WTC11 (cell line): ENCODE results near the gene CZIB. TPM values are rescaled to one million over a fixed set of nuclear protein-coding genes. Genes with fewer than 3 reads are reported as not detected.
A peak's percentile ranks its signal among the peaks of the same experiment; 100 is the strongest.

Experiments
- ATAC-seq: fragments of 200-7000 bp; cut with Tn5 transposase; 2 replicates; pipeline ENCODE4 v1.10.0; 2021; ENCODE audit warnings: mild to moderate bottlenecking, moderate library complexity
- CTCF ChIA-PET: fragments of 300-600 bp; sonication (Branson Sonifier 250); formaldehyde crosslinking; loops from one replicate; lab custom pipeline; 2021; ENCODE audit warnings: antibody characterized with exemption; lab: Charles Lee
- POLR2A ChIA-PET: fragments of 350-600 bp; sonication (Branson Sonifier 250); formaldehyde crosslinking; loops from one replicate; lab custom pipeline; 2021; ENCODE audit warnings: antibody characterized with exemption; lab: Charles Lee
- DNase-seq: peaks from one replicate; pipeline ENCODE4 v3.0.0; 2021; ENCODE audit warnings: low spot score
- H3K27ac Mint-ChIP-seq: 2 replicates; pipeline ENCODE4 v1.8.0; 2021; ENCODE audit warnings: mixed read lengths
- H3K27me3 Mint-ChIP-seq: 2 replicates; pipeline ENCODE4 v1.8.0; 2021; ENCODE audit warnings: low read depth, mild to moderate bottlenecking, moderate library complexity, mixed read lengths
- H3K36me3 Mint-ChIP-seq: 2 replicates; pipeline ENCODE4 v1.8.0; 2021; ENCODE audit warnings: mixed read lengths
- H3K4me1 Mint-ChIP-seq: 2 replicates; pipeline ENCODE4 v1.8.0; 2022; ENCODE audit warnings: mixed read lengths
- H3K4me3 Mint-ChIP-seq: 2 replicates; pipeline ENCODE4 v1.8.0; 2021; ENCODE audit warnings: mild to moderate bottlenecking, moderate library complexity, mixed read lengths
- H3K9me3 Mint-ChIP-seq: 2 replicates; pipeline ENCODE4 v1.8.0; 2021; ENCODE audit warnings: mixed read lengths
- ATF1 ChIP-seq: sonication (generic); formaldehyde crosslinking; IDR thresholded peaks from 2 replicates; pipeline ENCODE4 v1.8.1; 2023; ENCODE audit warnings: mild to moderate bottlenecking, moderate library complexity, missing genetic modification reagents
- CDX4 ChIP-seq: fragments of 250-450 bp; sonication (Bioruptor Pico); IDR thresholded peaks from 2 replicates; pipeline ENCODE4 v1.9.0; 2021; ENCODE audit warnings: moderate library complexity, mild to moderate bottlenecking, inconsistent platforms, borderline replicate concordance
- EMX1 ChIP-seq: fragments of 250-450 bp; sonication (Bioruptor Pico); IDR thresholded peaks from 2 replicates; pipeline ENCODE4 v1.8.0; 2021; ENCODE audit warnings: mild to moderate bottlenecking
- ETV6 ChIP-seq: sonication (generic); formaldehyde crosslinking; IDR thresholded peaks from 2 replicates; pipeline ENCODE4 v1.8.1; 2022; ENCODE audit warnings: mild to moderate bottlenecking, missing genetic modification reagents
- IRF2 ChIP-seq: sonication (generic); formaldehyde crosslinking; IDR thresholded peaks from 2 replicates; pipeline ENCODE4 v1.8.0; 2022; ENCODE audit warnings: low read depth, missing genetic modification reagents, borderline replicate concordance
- KAT7 ChIP-seq: sonication (generic); formaldehyde crosslinking; IDR thresholded peaks from 2 replicates; pipeline ENCODE4 v1.8.1; 2023; ENCODE audit warnings: missing genetic modification reagents, mild to moderate bottlenecking, borderline replicate concordance
- MYBL2 ChIP-seq: sonication (generic); formaldehyde crosslinking; IDR thresholded peaks from 2 replicates; pipeline ENCODE4 v1.8.1; 2023; ENCODE audit warnings: mild to moderate bottlenecking, moderate library complexity, missing genetic modification reagents
- NFATC4 ChIP-seq: fragments of 250-450 bp; sonication (Bioruptor Pico); IDR thresholded peaks from 2 replicates; pipeline ENCODE4 v1.9.0; 2021; ENCODE audit warnings: mild to moderate bottlenecking
- NR2C2 ChIP-seq: sonication (generic); formaldehyde crosslinking; IDR thresholded peaks from 2 replicates; pipeline ENCODE4 v1.8.0; 2022; ENCODE audit warnings: mild to moderate bottlenecking, missing genetic modification reagents
- ZNF263 ChIP-seq: sonication (generic); formaldehyde crosslinking; IDR thresholded peaks from 2 replicates; pipeline ENCODE4 v1.8.1; 2022; ENCODE audit warnings: low read depth, mild to moderate bottlenecking, moderate library complexity, missing genetic modification reagents
- ZNF396 ChIP-seq: fragments of 250-450 bp; sonication (Bioruptor Pico); IDR thresholded peaks from 2 replicates; pipeline ENCODE4 v1.8.0; 2021; ENCODE audit warnings: mild to moderate bottlenecking, moderate library complexity, borderline replicate concordance
- total RNA-seq: library from RNA; stranded (reverse); gene quantifications from 3 replicates; pipeline ENCODE4 v1.2.3, GENCODE V29; 2021
- TF ChIP-seq, protein P1 (sequence below): sonication (generic); formaldehyde crosslinking; conservative IDR thresholded peaks from 2 replicates; pipeline ENCODE4 v1.8.1; 2023; ENCODE audit warnings: mild to moderate bottlenecking, low read depth, missing genetic modification reagents, moderate library complexity
- TF ChIP-seq, protein P2 (sequence below): fragments of 250-450 bp; sonication (Bioruptor Pico); IDR thresholded peaks from 2 replicates; pipeline ENCODE4 v1.9.0; 2021; ENCODE audit warnings: mild to moderate bottlenecking, borderline replicate concordance
- TF ChIP-seq, protein P3 (sequence below): fragments of 250-450 bp; sonication (Bioruptor Pico); conservative IDR thresholded peaks from 2 replicates; pipeline ENCODE4 v1.9.0; 2021; ENCODE audit warnings: mild to moderate bottlenecking
- TF ChIP-seq, protein P4 (sequence below): fragments of 250-450 bp; sonication (Bioruptor Pico); IDR thresholded peaks from 2 replicates; pipeline ENCODE4 v1.9.0; 2021; ENCODE audit warnings: mild to moderate bottlenecking

The CZIB gene
- total RNA-seq, 1 experiment from 2014 or later: 41.6 TPM

- no peak overlapping the region for H3K27ac Mint-ChIP-seq
- H3K27me3 Mint-ChIP-seq: no peaks in the 10 kb centered on the region
- ChIA-PET POLR2A (no interaction called here), CTCF (no interaction called here)
- H3K4me3 Mint-ChIP-seq: no peak overlapping the region
- no peak for TF ChIP-seq ZNF396 (CRISPR knock-in tag)
- ATAC-seq (no peak), DNase-seq (no peak)
- peaks cover 72% of the 10 kb centered on the region for H3K36me3 Mint-ChIP-seq
- H3K4me1 Mint-ChIP-seq: no peaks in the 10 kb centered on the region
- H3K9me3 Mint-ChIP-seq: no peaks in the 10 kb centered on the region
These were observed 29.3 kb upstream of the CZIB start for GRCh38 chr1:53249706-53250105.

DNA sequence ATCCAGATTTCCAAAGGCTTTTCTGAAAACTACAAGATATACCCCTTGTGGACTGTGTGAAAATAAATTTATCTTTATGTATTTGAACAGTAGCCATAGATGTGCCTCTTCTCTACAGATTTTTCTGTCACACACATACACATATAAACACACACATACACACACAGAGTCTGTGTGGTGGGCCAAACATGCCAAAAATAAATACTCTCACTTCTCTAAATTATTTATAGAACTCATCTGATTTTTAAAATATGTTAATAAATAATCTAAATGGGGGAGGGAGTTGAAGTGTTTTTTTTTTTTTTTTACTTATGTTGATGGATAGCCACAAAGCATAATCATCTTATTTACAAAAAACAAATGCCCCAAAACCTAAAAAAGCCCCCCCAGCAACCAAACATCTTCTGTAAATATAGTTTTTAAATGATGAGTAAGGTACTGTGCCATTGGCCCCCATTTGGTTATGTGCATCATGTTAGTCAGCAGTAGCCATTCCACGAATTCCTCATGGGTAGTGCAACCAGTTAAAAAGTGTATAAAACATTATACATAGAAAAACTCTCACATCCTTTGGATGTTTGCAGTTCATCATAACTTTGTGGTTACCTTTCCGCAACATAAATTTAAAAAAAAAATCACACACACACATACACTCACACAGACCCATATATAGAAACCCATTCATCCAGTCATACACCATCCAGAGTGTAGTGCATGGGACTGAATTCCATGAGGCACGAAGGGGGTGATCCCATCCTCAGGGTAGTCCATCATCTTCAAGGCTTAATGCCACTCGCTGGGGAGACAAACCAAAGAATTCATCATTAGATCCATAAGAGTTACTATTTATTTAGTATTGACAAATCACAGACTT lies 26.1 kb upstream of the CZIB start:
- Mint-ChIP-seq H3K9me3 (no peaks in the 10 kb centered on the region), H3K4me1 (no peaks in the 10 kb centered on the region), H3K27me3 (no peaks in the 10 kb centered on the region; the same call in 1 of the 2 replicates), H3K4me3 (no peak overlapping the region), H3K27ac (no peak overlapping the region), H3K36me3 (peaks cover 54% of the 10 kb centered on the region)
- TF ChIP-seq, protein P1, sequence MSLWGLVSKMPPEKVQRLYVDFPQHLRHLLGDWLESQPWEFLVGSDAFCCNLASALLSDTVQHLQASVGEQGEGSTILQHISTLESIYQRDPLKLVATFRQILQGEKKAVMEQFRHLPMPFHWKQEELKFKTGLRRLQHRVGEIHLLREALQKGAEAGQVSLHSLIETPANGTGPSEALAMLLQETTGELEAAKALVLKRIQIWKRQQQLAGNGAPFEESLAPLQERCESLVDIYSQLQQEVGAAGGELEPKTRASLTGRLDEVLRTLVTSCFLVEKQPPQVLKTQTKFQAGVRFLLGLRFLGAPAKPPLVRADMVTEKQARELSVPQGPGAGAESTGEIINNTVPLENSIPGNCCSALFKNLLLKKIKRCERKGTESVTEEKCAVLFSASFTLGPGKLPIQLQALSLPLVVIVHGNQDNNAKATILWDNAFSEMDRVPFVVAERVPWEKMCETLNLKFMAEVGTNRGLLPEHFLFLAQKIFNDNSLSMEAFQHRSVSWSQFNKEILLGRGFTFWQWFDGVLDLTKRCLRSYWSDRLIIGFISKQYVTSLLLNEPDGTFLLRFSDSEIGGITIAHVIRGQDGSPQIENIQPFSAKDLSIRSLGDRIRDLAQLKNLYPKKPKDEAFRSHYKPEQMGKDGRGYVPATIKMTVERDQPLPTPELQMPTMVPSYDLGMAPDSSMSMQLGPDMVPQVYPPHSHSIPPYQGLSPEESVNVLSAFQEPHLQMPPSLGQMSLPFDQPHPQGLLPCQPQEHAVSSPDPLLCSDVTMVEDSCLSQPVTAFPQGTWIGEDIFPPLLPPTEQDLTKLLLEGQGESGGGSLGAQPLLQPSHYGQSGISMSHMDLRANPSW (CRISPR knock-in tag): no peak
- TF ChIP-seq, protein P2, sequence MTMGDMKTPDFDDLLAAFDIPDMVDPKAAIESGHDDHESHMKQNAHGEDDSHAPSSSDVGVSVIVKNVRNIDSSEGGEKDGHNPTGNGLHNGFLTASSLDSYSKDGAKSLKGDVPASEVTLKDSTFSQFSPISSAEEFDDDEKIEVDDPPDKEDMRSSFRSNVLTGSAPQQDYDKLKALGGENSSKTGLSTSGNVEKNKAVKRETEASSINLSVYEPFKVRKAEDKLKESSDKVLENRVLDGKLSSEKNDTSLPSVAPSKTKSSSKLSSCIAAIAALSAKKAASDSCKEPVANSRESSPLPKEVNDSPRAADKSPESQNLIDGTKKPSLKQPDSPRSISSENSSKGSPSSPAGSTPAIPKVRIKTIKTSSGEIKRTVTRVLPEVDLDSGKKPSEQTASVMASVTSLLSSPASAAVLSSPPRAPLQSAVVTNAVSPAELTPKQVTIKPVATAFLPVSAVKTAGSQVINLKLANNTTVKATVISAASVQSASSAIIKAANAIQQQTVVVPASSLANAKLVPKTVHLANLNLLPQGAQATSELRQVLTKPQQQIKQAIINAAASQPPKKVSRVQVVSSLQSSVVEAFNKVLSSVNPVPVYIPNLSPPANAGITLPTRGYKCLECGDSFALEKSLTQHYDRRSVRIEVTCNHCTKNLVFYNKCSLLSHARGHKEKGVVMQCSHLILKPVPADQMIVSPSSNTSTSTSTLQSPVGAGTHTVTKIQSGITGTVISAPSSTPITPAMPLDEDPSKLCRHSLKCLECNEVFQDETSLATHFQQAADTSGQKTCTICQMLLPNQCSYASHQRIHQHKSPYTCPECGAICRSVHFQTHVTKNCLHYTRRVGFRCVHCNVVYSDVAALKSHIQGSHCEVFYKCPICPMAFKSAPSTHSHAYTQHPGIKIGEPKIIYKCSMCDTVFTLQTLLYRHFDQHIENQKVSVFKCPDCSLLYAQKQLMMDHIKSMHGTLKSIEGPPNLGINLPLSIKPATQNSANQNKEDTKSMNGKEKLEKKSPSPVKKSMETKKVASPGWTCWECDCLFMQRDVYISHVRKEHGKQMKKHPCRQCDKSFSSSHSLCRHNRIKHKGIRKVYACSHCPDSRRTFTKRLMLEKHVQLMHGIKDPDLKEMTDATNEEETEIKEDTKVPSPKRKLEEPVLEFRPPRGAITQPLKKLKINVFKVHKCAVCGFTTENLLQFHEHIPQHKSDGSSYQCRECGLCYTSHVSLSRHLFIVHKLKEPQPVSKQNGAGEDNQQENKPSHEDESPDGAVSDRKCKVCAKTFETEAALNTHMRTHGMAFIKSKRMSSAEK: no peak
- ATAC-seq: no peak
- POLR2A ChIA-PET: no interaction called here
- no peak for DNase-seq
- CTCF ChIA-PET: no interaction called here

DNA sequence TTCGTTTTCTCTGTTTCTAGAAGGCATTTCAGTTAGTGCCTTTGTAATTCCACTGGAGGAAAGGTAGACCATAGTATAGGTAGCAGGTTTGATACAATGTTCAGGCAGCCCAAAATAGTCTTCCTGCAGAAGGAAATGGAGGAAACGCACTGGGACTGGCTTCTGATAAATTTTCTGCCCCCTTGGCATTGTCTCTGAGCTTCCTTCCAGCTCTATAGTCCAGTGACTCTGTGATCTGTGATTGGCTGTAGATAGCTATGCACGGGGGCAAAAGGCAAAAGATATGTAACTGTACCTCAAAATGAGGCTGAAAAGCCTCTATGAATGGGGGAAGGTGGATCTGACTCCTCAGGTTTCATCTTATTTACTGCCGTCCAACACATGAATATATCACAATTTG lies 23.7 kb upstream of the CZIB start:
- H3K4me3 Mint-ChIP-seq: no peak overlapping the region
- ChIA-PET POLR2A (no interaction called here), CTCF (no interaction called here)
- H3K27ac Mint-ChIP-seq: peak overlapping the region; percentile 12; the same call in 1 of the 2 replicates
- H3K27me3 Mint-ChIP-seq: peaks cover 7% of the 10 kb centered on the region
- no peak for TF ChIP-seq NR2C2 (CRISPR knock-in tag)
- TF ChIP-seq IRF2 (CRISPR knock-in tag): no peak
- TF ChIP-seq ATF1 (CRISPR knock-in tag): no peak
- TF ChIP-seq CDX4: no peak
- TF ChIP-seq ETV6 (CRISPR knock-in tag): no peak
- TF ChIP-seq NFATC4 (CRISPR knock-in tag): no peak
- no peak for TF ChIP-seq MYBL2 (CRISPR knock-in tag)
- TF ChIP-seq EMX1 (CRISPR knock-in tag): no peak
- TF ChIP-seq, protein P3, sequence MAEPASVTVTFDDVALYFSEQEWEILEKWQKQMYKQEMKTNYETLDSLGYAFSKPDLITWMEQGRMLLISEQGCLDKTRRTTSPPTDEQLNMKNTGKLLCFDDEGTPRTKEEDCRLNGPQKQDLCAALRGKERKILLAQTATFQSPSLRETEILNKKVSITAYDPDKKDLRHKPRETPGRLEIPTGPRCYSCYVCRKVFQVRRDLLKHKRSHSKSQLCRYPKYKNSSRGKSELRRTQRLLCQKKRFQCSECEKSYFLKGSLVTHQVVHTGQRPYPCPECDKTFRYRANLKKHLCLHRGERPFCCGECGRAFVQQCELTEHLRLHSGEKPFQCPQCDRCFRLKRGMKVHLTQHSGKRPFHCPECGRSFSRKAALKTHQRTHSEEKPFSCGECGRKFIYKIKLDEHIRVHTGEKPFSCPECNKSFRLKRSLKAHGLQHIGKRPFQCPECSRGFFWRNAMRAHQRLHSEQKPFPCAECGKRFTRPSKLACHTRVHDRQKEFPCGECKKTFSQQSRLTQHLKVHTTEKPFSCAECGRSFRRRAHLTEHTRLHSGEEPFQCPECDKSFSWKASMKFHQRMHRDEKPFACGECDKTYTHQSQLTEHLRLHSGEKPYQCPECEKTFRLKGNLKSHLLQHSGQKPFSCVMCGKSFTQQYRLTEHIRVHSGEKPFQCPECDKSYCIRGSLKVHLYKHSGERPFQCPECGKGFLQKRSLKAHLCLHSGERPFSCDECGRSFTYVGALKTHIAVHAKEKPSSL (CRISPR knock-in tag): no peak
- TF ChIP-seq ZNF263 (CRISPR knock-in tag): no peak
- TF ChIP-seq, protein P4, sequence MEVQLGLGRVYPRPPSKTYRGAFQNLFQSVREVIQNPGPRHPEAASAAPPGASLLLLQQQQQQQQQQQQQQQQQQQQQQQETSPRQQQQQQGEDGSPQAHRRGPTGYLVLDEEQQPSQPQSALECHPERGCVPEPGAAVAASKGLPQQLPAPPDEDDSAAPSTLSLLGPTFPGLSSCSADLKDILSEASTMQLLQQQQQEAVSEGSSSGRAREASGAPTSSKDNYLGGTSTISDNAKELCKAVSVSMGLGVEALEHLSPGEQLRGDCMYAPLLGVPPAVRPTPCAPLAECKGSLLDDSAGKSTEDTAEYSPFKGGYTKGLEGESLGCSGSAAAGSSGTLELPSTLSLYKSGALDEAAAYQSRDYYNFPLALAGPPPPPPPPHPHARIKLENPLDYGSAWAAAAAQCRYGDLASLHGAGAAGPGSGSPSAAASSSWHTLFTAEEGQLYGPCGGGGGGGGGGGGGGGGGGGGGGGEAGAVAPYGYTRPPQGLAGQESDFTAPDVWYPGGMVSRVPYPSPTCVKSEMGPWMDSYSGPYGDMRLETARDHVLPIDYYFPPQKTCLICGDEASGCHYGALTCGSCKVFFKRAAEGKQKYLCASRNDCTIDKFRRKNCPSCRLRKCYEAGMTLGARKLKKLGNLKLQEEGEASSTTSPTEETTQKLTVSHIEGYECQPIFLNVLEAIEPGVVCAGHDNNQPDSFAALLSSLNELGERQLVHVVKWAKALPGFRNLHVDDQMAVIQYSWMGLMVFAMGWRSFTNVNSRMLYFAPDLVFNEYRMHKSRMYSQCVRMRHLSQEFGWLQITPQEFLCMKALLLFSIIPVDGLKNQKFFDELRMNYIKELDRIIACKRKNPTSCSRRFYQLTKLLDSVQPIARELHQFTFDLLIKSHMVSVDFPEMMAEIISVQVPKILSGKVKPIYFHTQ (CRISPR knock-in tag): no peak
- TF ChIP-seq KAT7 (CRISPR knock-in tag): no peak
- TF ChIP-seq, all 79 proteins: peak for 0
- ATAC-seq: no peak
- Mint-ChIP-seq H3K9me3 (no peaks in the 10 kb centered on the region), H3K4me1 (peaks cover under 1% of the 10 kb centered on the region), H3K36me3 (peaks cover 33% of the 10 kb centered on the region)
- no peak for DNase-seq
